Stimulated activated effector memory CD8-positive, alpha-beta T cell treated with anti-CD3 and anti-CD28 coated beads, Interleukin-12 subunit alpha, Interleukin-12 subunit beta, amount 100 ng/mL, for 72 hours (primary cell): ENCODE measurements around the gene HEMGN.

Experiments
- ATAC-seq: fragments of 150-1000 bp; cut with Tn5 transposase; 2 replicates; pipeline ENCODE4 v1.10.0; 2021
- DNase-seq, 2 donors: peaks; one replicate each; pipeline ENCODE4 v3.0.0; 2021 to 2022; ENCODE audit warnings: low spot score in 2 of 2
- H3K27ac Mint-ChIP-seq: one replicate; pipeline ENCODE4 v1.8.0; 2022; ENCODE audit warnings: mild to moderate bottlenecking, mixed read lengths
- H3K36me3 Mint-ChIP-seq: one replicate; pipeline ENCODE4 v1.8.0; 2022; ENCODE audit warnings: mild to moderate bottlenecking, mixed read lengths
- H3K4me1 Mint-ChIP-seq: one replicate; pipeline ENCODE4 v1.8.0; 2022; ENCODE audit warnings: mixed read lengths
- H3K4me3 Mint-ChIP-seq: one replicate; pipeline ENCODE4 v1.8.0; 2022; ENCODE audit warnings: mild to moderate bottlenecking, mixed read lengths
- H3K9me3 Mint-ChIP-seq: one replicate; pipeline ENCODE4 v1.8.0; 2022; ENCODE audit warnings: mixed read lengths

HEMGN gene

GRCh38 chr9:97900738-97901565, 37.0 kb downstream of the HEMGN start:
- Mint-ChIP-seq H3K9me3 (no peaks in the 10 kb centered on the region), H3K4me3 (no peak overlapping the region), H3K27ac (peak overlapping the region; percentile 76), H3K4me1 (peaks cover 29% of the 10 kb centered on the region), H3K36me3 (peaks cover 22% of the 10 kb centered on the region)
- no peak for DNase-seq
- ATAC-seq, result no peak

GRCh38 chr9:97900103-97900737, 37.8 kb downstream of the HEMGN start:
- peaks cover 17% of the 10 kb centered on the region for H3K36me3 Mint-ChIP-seq
- no peaks in the 10 kb centered on the region for H3K9me3 Mint-ChIP-seq
- DNase-seq, result no peak
- H3K27ac Mint-ChIP-seq, result no peak overlapping the region
- H3K4me1 Mint-ChIP-seq, result peaks cover 21% of the 10 kb centered on the region
- no peak for ATAC-seq
- no peak overlapping the region for H3K4me3 Mint-ChIP-seq

- no peak overlapping the region for H3K4me3 Mint-ChIP-seq
- DNase-seq (no peak), ATAC-seq (no peak)
- peaks cover 3% of the 10 kb centered on the region for H3K9me3 Mint-ChIP-seq
- peaks cover under 1% of the 10 kb centered on the region for H3K4me1 Mint-ChIP-seq
- no peak overlapping the region for H3K27ac Mint-ChIP-seq
- H3K36me3 Mint-ChIP-seq, result no peaks in the 10 kb centered on the region
Measured at GRCh38 chr9:97895695-97896332, 42.2 kb downstream of the HEMGN start.

GRCh38 chr9:97895211-97895610, 42.8 kb downstream of the HEMGN start:
- Mint-ChIP-seq H3K4me1 (peaks cover under 1% of the 10 kb centered on the region), H3K9me3 (peaks cover 3% of the 10 kb centered on the region)

GRCh38 chr9:97892421-97892820, 45.6 kb downstream of the HEMGN start:
- Mint-ChIP-seq H3K9me3 (peaks cover 3% of the 10 kb centered on the region), H3K4me1 (peaks cover 6% of the 10 kb centered on the region), H3K27ac (no peak overlapping the region), H3K36me3 (no peaks in the 10 kb centered on the region), H3K4me3 (no peak overlapping the region)
- no peak for ATAC-seq
- no peak for DNase-seq

More at GRCh38 chr9:97895211-97895610, 42.8 kb downstream of the HEMGN start:
- Mint-ChIP-seq H3K27ac (no peak overlapping the region), H3K4me3 (no peak overlapping the region), H3K36me3 (no peaks in the 10 kb centered on the region)
- DNase-seq (no peak), ATAC-seq (no peak)

GRCh38 chr9:97891736-97892135, 46.2 kb downstream of the HEMGN start:
- H3K36me3 Mint-ChIP-seq, result no peaks in the 10 kb centered on the region
- no peak for ATAC-seq
- H3K4me1 Mint-ChIP-seq, result peaks cover 6% of the 10 kb centered on the region
- H3K4me3 Mint-ChIP-seq, result no peak overlapping the region
- DNase-seq, result no peak
- peak overlapping the region; percentile 43 for H3K27ac Mint-ChIP-seq
- H3K9me3 Mint-ChIP-seq, result peaks cover 3% of the 10 kb centered on the region

- H3K9me3 Mint-ChIP-seq, result peaks cover 3% of the 10 kb centered on the region
- peaks cover 6% of the 10 kb centered on the region for H3K4me1 Mint-ChIP-seq
- DNase-seq (peak; percentile 61 to 83), ATAC-seq (peak; percentile 70)
- no peaks in the 10 kb centered on the region for H3K36me3 Mint-ChIP-seq
- H3K4me3 Mint-ChIP-seq, result no peak overlapping the region
- no peak overlapping the region for H3K27ac Mint-ChIP-seq
Measured at GRCh38 chr9:97889941-97890887, 47.8 kb downstream of the HEMGN start.

GRCh38 chr9:97880336-97880735, 57.6 kb downstream of the HEMGN start:
- Mint-ChIP-seq H3K36me3 (no peaks in the 10 kb centered on the region), H3K4me1 (no peaks in the 10 kb centered on the region), H3K27ac (no peak overlapping the region), H3K4me3 (no peak overlapping the region), H3K9me3 (no peaks in the 10 kb centered on the region)
- DNase-seq, result peak in 1 of 2 donors; percentile 7
- no peak for ATAC-seq
